ENCODE measurements around the gene MYO9B.

MYO9B gene

GRCh38 chr19:17063428-17063827 is 12.1 kb upstream of the MYO9B start:
- DNase-seq, result no peak

DNA sequence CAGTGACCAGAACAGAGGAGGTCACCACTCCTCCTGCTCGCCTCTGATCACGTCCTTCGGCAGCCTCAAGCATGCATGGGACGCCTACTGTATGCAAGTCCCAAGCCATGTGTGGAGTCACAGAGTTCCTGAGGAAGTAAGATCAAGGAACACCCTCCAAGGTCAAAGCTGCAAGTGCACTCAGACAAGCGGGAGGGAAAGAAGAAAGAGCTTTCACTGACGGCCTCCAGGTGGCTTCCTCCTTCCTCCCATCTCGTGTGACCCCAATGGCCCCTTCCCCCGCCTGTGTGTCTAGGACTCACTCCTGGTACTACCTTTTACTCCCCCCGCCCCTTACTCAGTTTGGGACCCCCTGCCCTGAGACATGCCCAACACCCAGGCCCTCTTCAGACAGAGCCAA is 6.4 kb upstream of the MYO9B start:
- no peak for DNase-seq

- no peak for DNase-seq
Measured at GRCh38 chr19:17070421-17070820, 5.2 kb upstream of the MYO9B start.

DNA sequence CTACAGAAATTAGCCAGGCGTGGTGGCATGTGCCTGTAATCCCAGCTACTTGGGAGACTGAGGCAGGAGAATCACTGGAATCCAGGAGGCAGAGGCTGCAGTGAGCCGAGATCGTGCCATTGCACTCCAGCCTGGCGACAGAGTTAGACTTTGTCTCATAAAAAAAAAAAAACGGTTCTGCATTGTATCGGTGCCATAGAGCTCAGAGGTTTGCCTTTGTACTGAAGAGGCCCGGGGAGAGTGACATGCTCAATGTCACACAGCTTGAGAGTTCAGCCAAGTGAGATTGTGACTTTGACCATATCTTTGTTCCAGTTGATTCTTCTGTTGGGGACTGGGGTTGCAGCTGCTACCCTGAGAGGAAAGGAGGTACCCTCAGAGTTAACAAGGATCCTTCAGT is 4.7 kb upstream of the MYO9B start:
- no peak for DNase-seq

GRCh38 chr19:17073869-17074633 is 1.5 kb upstream of the MYO9B start:
- peak; percentile 26 for DNase-seq

- DNase-seq, result no peak
Measured at GRCh38 chr19:17074634-17075034, 943 bp upstream of the MYO9B start.

DNA sequence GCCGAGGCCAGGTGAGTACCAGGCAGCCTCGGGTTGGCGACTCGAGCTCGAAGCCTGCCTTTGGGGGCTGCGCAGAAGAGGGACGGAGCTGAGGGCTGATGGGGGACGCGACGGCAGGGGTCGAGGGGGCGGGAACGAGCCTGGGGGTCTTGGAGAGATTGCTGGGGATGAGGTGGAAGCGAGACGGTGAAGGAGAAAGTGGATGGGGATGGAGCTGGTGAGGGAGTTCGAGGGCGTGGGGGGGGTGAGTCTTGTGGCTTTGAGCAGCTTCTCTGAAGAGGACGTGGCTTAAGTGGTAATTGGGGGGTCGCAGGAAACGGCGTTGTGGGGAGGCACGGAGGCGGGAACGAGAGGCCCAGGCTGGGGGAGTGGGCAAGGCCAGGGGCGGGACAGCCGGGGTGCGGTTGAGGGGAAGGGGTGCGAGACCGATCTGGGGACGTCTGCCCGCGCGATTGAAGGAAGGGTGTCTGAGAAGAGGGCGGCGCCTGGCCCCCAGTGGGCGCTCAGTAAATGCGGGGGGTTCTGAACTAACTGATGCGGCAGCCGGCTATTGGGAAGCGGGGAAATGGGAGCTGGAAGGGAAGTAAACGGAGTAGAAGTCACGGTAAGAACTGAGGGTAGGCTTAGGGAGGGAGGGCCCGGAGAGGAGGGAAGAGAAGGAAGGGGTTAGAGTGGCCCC is 426 bp downstream of the MYO9B start:
- peak; percentile 19 for DNase-seq

DNA sequence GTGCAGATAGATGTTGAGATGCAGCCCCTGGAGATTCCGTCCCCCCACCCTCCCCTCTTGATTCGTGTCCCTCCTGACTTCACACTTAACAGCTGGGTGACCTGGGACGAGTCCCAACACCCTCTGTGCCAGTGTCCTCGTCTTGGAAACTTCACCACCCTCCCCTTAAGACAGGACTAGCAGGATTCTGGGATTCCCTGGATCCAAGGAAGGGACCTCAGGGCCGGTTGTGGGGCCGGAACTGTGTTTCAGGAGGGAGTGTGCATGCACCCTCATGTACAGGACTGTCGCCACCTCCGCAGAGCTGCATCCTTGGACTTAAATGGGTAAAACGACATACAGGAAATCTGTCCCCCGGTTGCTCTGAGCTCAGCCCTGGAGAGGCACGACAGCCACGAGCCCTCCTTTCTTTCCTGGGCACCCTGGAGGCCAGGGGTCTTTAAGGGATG is 990 bp downstream of the MYO9B start:
- no peak for DNase-seq

- DNase-seq, result no peak
Measured at GRCh38 chr19:17077447-17078028, 2.0 kb downstream of the MYO9B start.

DNA sequence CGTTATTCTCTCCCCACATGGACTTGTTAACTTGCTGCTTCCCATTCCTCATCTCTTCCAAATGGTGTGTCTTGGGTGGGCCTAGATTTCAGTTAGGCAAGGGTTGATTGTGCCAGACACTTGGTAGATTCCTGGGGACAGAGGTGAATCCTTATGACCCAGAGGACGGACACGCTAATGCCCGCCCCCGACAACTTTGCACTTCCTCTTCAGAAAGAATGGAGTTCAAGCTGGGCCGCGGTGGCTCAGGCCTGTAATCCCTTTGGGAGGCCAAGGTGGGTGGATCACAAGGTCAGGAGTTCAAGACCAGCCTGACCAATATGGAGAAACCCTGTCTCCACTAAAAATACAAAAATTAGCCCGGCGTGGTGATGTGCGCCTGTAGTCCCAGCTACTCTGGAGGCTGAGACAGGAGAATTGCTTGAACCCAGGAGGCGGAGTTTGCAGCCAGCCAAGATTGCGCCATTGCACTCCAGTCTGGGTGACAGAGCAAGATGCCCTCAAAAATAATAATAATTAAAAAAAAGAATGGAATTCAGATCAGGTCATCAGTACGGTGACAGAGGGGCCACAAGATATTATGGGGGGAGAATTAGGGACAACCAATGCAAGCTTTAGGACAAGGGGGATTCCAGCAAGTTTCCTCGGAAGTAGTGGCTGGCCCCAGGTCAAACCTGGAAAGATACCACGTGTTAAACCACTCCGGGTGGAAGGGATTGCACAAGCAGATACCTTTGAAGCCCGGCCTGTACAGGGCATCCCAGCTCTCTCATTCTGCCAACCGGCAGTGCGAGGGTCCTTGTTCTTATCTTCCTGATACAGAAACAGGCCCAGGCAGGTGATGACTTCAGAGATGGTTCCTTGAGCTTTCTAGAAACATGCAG is 2.7 kb downstream of the MYO9B start:
- DNase-seq, result no peak

- DNase-seq, result no peak
Measured at GRCh38 chr19:17078920-17079709, 3.5 kb downstream of the MYO9B start.

- no peak for DNase-seq
Measured at GRCh38 chr19:17079710-17080439, 4.3 kb downstream of the MYO9B start.

DNA sequence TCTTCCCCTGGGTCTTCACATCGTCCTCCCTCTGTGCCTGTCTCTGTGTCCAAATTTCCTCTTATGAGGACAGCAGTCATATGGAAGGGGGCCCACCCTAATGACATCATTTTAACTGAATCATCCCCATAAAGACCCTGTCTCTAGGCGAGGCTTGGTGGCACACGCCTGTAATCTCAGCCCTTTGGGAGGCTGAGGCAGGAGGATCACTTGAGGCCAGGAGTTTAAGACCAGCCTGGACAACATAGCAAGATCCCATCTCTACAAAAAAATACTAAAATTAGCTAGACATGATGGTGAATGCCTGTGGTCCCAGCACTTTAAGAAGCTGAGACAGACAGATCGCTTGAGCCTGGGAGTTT is 4.8 kb downstream of the MYO9B start:
- DNase-seq, result no peak

DNA sequence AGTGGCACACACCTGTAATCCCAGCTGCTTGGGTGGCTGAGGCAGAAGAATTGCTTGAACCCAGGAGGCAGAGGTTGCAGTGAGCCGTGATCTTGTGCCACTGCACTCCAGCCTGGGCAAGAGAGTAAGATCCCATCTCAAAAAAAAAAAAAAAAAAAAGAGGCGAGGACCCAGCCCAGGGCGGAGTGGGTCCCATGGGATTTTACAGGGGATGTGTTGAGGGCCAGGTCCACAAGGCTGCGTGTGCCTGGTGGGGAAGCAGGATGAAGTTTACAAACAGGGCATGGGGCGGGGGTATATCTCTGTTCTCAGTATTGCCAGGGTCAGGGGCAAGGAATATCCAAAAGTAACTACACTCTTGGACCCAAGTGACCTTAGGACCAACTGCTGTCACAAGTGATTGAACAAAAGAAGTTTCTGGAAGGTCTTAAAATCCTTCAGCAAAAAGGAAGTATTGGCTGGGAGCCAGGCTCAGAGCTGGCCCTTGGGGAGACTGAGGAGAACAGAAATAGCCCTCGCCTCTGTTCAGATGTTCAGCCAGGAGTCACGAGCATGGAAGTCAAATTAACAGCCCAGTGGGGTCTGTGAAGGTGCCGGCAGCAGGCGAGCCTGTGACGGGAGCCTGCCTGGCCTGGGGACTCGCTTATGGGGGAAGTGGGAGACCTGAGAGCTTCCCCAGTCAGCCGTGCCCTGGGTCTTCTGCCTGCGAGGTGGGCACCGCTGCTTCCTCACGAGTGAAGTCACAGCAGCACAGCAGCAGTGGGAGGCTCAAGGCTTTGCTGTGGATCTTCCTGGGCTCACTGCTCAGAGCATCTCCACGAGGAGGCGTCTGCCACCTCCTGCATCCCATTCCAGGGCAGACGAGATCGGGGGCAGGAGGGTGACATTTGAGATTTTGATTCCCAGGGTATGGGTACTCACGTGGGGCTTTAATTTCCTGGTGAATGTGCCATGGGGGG is 6.4 kb downstream of the MYO9B start:
- DNase-seq, result no peak

DNA sequence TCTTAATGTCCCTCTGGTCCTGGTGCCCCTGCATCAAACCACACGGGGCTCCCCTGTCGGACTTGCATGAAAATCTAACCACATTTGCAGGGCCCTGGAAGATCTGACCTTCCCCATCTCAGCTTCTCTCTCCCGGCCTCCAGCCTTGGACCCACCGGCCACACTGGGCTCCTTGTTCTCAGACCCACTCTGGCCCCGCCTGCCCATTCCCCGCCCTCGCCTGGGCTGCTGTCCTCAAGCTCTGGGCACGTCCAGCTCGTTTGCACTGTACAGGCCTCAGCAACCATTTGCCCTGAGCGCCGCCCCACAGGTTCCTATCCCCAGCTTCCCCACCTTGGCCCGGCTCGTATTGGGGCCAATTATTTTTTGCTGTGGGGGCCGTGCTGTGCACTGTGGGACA is 10.5 kb downstream of the MYO9B start:
- DNase-seq, result no peak

GRCh38 chr19:17086834-17087233 is 11.3 kb downstream of the MYO9B start:
- no peak for DNase-seq

DNA sequence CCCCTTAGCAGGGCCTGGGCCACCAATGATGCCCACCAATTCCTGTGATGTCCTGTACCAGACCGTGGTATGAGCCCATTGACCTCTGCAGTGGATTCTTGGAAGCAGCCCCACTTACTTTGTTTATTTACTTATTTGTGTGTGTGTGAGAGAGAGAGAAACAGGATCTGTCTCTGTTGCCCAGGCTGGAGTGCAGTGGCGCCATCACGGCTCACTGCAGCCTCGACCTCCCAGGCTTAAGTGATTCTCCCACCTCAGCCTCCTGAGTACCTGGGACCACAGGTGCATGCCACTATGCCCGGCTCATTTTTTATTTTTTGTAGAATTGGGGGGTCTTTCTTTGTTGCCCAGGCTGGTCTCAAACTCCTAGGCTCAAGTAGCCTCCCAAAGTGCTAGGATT is 13.0 kb downstream of the MYO9B start:
- DNase-seq, result no peak

GRCh38 chr19:17090583-17090982 is 15.0 kb downstream of the MYO9B start:
- DNase-seq, result no peak

- DNase-seq, result no peak
Measured at GRCh38 chr19:17091758-17092333, 16.3 kb downstream of the MYO9B start.

GRCh38 chr19:17092696-17093095 is 17.1 kb downstream of the MYO9B start:
- DNase-seq, result no peak

All from NCI-H510A treated with DMSO at 0.1 percent for 48 hours (cell line).